Naive thymus-derived CD4-positive, alpha-beta T cell (primary cell): ENCODE measurements around the gene DYNC2I2. TPM values are rescaled to one million over a fixed set of nuclear protein-coding genes. Genes with fewer than 3 reads are reported as not detected.

Experiments used
- ATAC-seq: fragments of 150-1000 bp; cut with Tn5 transposase; 2 replicates; pipeline ENCODE4 v1.10.0; 2021; ENCODE audit warnings: mild to moderate bottlenecking, moderate library complexity
- CTCF ChIA-PET: fragments of 350-600 bp; sonication (Branson Sonifier 250); formaldehyde crosslinking; loops from one replicate; lab custom pipeline; 2021; ENCODE audit warnings: antibody characterized with exemption; lab: Charles Lee
- POLR2A ChIA-PET: fragments of 350-600 bp; sonication (Branson Sonifier 250); formaldehyde crosslinking; loops from one replicate; lab custom pipeline; 2021; ENCODE audit warnings: antibody characterized with exemption, inconsistent platforms; lab: Charles Lee
- DNase-seq, 9 donors: peaks; one replicate each; pipeline versions ENCODE4 v3.0.0 to v3.0.0-alpha.2; 2020 to 2022; ENCODE audit warnings: mixed read lengths in 1 of 9
- H3K27ac ChIP-seq: one replicate; pipeline ENCODE4 v1.7.0; 2013; ENCODE audit warnings: mild to moderate bottlenecking, low read depth, low read length, moderate library complexity
- H3K27me3 ChIP-seq, 2 donors: one replicate each; pipeline ENCODE4 v1.7.0; 2013; ENCODE audit warnings: low read length in 2 of 2, mild to moderate bottlenecking in 2 of 2, moderate library complexity in 2 of 2; ENCODE audit not compliant: control insufficient read depth in 2 of 2, insufficient read depth in 2 of 2
- H3K36me3 ChIP-seq, 3 experiments: 1 replicate in 2 of 3; 2 replicates in 1 of 3; pipeline ENCODE4 v1.7.0; 2013; ENCODE audit warnings: low read length in 3 of 3, mild to moderate bottlenecking in 3 of 3, moderate library complexity in 1 of 3; ENCODE audit not compliant: insufficient read depth in 3 of 3, control insufficient read depth in 2 of 3
- H3K4me1 ChIP-seq, 2 donors: one replicate each; pipeline ENCODE4 v1.7.0; 2013; ENCODE audit warnings: low read length in 2 of 2, mild to moderate bottlenecking in 2 of 2, moderate library complexity in 1 of 2; ENCODE audit not compliant: control insufficient read depth in 2 of 2, insufficient read depth in 2 of 2
- H3K4me3 ChIP-seq: 2 replicates; pipeline ENCODE4 v1.7.0; 2013; ENCODE audit warnings: mild to moderate bottlenecking, low read length
- H3K9me3 ChIP-seq, 3 experiments: 1 replicate in 2 of 3; 2 replicates in 1 of 3; pipeline ENCODE4 v1.7.0; 2013; ENCODE audit warnings: low read length in 3 of 3; ENCODE audit not compliant: control insufficient read depth in 2 of 3
- H3K27ac Mint-ChIP-seq, 9 donors: one replicate each; pipeline ENCODE4 v1.8.0; 2020 to 2022; ENCODE audit warnings: mixed read lengths in 9 of 9, mild to moderate bottlenecking in 8 of 9, moderate library complexity in 5 of 9, inconsistent platforms in 2 of 9
- H3K27me3 Mint-ChIP-seq, 5 donors: one replicate each; pipeline ENCODE4 v1.8.0; 2021 to 2022; ENCODE audit warnings: mixed read lengths in 5 of 5, mild to moderate bottlenecking in 1 of 5
- H3K36me3 Mint-ChIP-seq, 5 donors: one replicate each; pipeline ENCODE4 v1.8.0; 2020 to 2022; ENCODE audit warnings: mixed read lengths in 5 of 5, mild to moderate bottlenecking in 3 of 5, inconsistent platforms in 1 of 5
- H3K4me1 Mint-ChIP-seq, 7 donors: one replicate each; pipeline ENCODE4 v1.8.0; 2020 to 2022; ENCODE audit warnings: mixed read lengths in 7 of 7, mild to moderate bottlenecking in 3 of 7, inconsistent platforms in 1 of 7
- H3K4me3 Mint-ChIP-seq, 10 donors: one replicate each; pipeline ENCODE4 v1.8.0; 2020 to 2022; ENCODE audit warnings: mild to moderate bottlenecking in 10 of 10, mixed read lengths in 10 of 10, moderate library complexity in 6 of 10, inconsistent platforms in 2 of 10
- H3K9me3 Mint-ChIP-seq, 11 donors: one replicate each; pipeline ENCODE4 v1.8.0; 2020 to 2022; ENCODE audit warnings: mixed read lengths in 11 of 11, mild to moderate bottlenecking in 4 of 11, inconsistent platforms in 1 of 11, moderate library complexity in 1 of 11
- intact Hi-C, 2 donors: fragments of 100-400 bp; cut with micrococcal nuclease; formaldehyde crosslinking; loops; one replicate each; pipeline ENCODE4 v1.15.1; 2023
- polyA plus RNA-seq, 2 donors: library from polyadenylated mRNA; unstranded; fragments of 300-500 nt; fragmentation: Illumina TruSeq; gene quantifications; one replicate each; pipeline ENCODE4 v1.2.3, GENCODE V29; 2021
- total RNA-seq, 6 experiments: library from RNA in 5 of 6; stranded (reverse) in 5 of 6; gene quantifications; 1 replicate in 5 of 6; 2 replicates in 1 of 6; pipeline ENCODE4 v1.2.3 and lab custom pipeline; 2021 to 2026

The DYNC2I2 gene
- total and polyA plus RNA-seq, 7 experiments from 2014 or later: 1.4 to 41.7 (median 3.7) TPM

DNA sequence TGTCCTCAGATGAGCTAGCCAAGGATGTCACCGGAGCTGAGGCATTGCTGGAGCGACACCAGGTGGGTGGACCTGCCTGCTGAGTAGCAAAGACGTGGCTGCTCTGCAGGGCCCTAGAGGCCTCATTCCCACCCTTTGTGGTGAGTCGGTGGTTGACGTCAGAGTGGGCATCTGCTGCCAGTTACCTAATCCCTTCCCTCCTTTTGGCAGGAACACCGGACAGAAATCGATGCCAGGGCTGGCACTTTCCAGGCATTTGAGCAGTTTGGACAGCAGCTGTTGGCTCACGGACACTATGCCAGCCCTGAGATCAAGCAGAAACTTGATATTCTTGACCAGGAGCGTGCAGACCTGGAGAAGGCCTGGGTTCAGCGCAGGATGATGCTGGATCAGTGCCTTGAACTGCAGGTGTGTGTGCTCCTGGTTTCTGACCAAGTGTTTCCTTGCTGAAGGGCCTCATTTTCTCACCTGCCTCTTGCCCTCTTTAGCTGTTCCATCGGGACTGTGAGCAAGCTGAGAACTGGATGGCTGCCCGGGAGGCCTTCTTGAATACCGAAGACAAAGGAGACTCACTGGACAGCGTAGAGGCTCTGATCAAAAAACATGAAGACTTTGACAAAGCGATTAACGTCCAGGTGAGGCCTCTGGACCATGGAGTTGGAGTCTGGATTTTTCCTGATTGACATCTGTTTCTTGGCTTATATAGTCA lies 48.9 kb downstream of the DYNC2I2 start:
- Mint-ChIP-seq H3K4me3 (no peak overlapping the region), H3K4me1 (no peaks in the 10 kb centered on the region), H3K36me3 (peaks cover 29 to 66% (median 36%) of the 10 kb centered on the region in 5 donors), H3K27ac (peak overlapping the region in 1 of 9 donors; percentile 18), H3K27me3 (no peaks in the 10 kb centered on the region), H3K9me3 (no peaks in the 10 kb centered on the region)
- POLR2A ChIA-PET: no interaction called here
- H3K36me3 ChIP-seq: peaks cover 54 to 95% (median 68%) of the 10 kb centered on the region in 3 experiments
- ATAC-seq (no peak), DNase-seq (no peak)
- H3K27ac ChIP-seq: no peak overlapping the region
- H3K4me3 ChIP-seq: no peak overlapping the region
- H3K27me3 ChIP-seq: no peaks in the 10 kb centered on the region
- H3K4me1 ChIP-seq: no peaks in the 10 kb centered on the region
- intact Hi-C loops: no loop called here
- CTCF ChIA-PET: no interaction called here
- no peaks in the 10 kb centered on the region for H3K9me3 ChIP-seq

DNA sequence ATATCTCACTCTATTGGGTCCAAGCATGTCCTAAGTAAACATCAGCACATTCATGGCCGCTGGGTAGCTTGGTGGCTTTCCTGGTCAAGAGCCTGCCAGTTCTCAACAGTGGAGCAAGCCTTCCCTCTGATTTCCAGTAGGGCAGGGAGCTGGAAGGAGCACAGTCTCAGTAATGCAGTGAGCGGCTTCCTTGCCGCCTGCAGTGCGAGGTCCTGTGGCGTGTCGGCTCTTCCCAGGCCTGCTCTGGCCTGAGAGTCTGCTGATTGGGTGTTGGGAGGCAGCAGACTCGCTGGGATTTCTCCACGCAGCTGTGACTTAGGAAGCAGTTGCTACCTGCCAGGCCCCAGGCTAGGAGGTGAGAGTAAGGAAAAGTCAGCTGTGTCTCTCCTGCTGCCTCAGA lies 53.0 kb downstream of the DYNC2I2 start:
- ChIA-PET CTCF (interaction anchor here (0.6 kb wide), 1 partner anchor 97 kb away, joined by 3 read pairs; no protein-coding TSS in a partner anchor), POLR2A (interaction anchor here (1.2 kb wide), 2 partner anchors 11 to 47 kb away, joined by 3 to 4 read pairs; no protein-coding TSS in a partner anchor)
- no peak overlapping the region for H3K4me3 ChIP-seq
- H3K27me3 ChIP-seq: no peaks in the 10 kb centered on the region
- Mint-ChIP-seq H3K36me3 (peaks cover 15 to 52% (median 27%) of the 10 kb centered on the region in 5 donors), H3K4me3 (no peak overlapping the region), H3K9me3 (no peaks in the 10 kb centered on the region), H3K27me3 (no peaks in the 10 kb centered on the region), H3K4me1 (peaks cover 0 to 7% (median 0%) of the 10 kb centered on the region in 7 donors), H3K27ac (peak overlapping the region in 3 of 9 donors; percentile 11 to 72 (median 23))
- no peak overlapping the region for H3K27ac ChIP-seq
- DNase-seq: no peak
- intact Hi-C loops: no loop called here
- ATAC-seq: no peak
- peaks cover 37 to 86% (median 38%) of the 10 kb centered on the region in 3 experiments for H3K36me3 ChIP-seq
- no peaks in the 10 kb centered on the region for H3K4me1 ChIP-seq
- no peaks in the 10 kb centered on the region for H3K9me3 ChIP-seq

DNA sequence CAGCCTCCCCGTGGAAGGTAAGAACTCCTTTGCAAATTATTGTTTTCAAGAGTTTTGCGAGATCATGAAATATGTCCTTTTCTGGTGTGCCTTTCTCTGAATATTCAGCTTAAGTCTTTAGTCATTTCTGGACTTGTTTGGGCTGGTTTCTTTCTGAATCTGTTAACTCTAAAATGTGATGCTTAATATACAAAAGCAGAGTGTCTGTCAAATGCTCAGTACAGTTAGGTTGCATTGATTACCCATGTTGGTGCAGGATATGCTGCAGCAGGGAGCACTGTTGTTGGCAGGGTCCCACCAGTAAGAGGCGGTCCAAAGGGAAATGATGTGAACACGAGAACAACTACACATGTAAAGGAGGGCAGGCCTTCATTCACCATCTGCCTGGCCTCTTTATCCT lies 56.5 kb downstream of the DYNC2I2 start:
- Mint-ChIP-seq H3K9me3 (no peaks in the 10 kb centered on the region), H3K27me3 (no peaks in the 10 kb centered on the region), H3K4me1 (peaks cover 0 to 7% (median 0%) of the 10 kb centered on the region in 7 donors), H3K27ac (peak overlapping the region in 1 of 9 donors; percentile 66), H3K36me3 (peaks cover 16 to 44% (median 21%) of the 10 kb centered on the region in 5 donors), H3K4me3 (no peak overlapping the region)
- intact Hi-C loops: no loop called here
- ChIA-PET POLR2A (no interaction called here), CTCF (no interaction called here)
- Histone ChIP-seq H3K27me3 (no peaks in the 10 kb centered on the region), H3K27ac (no peak overlapping the region), H3K36me3 (peaks cover 28 to 88% (median 29%) of the 10 kb centered on the region in 3 experiments), H3K4me1 (no peaks in the 10 kb centered on the region), H3K9me3 (no peaks in the 10 kb centered on the region), H3K4me3 (no peak overlapping the region)
- DNase-seq: no peak
- no peak for ATAC-seq

DNA sequence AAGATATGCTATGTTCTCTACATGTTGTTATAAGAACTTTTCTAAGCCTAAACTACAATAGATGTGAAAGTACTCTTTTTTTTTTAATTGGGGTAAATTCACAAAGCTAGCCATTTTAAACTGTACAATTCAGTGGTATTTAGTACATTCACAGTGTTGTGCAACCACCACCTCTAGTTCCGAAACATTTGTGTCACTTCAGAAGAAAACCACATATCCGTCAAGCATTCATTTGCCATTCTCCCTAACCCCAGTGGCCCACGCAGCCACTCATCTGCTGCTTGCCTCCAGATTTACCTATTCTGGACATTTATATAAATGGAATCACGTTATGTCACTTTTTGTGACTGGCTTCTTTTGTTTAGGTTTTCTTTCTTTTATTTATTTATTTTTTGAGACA lies 61.2 kb downstream of the DYNC2I2 start:
- no peak overlapping the region for H3K27ac Mint-ChIP-seq
- no peaks in the 10 kb centered on the region for H3K4me1 ChIP-seq
- ATAC-seq: no peak
- H3K36me3 ChIP-seq: peaks cover 29 to 98% (median 49%) of the 10 kb centered on the region in 3 experiments
- POLR2A ChIA-PET: no interaction called here
- no peaks in the 10 kb centered on the region for H3K27me3 ChIP-seq
- no peaks in the 10 kb centered on the region for H3K9me3 ChIP-seq
- H3K9me3 Mint-ChIP-seq: peaks cover 0 to 1% (median 0%) of the 10 kb centered on the region in 11 donors
- CTCF ChIA-PET: interaction anchor here (0.7 kb wide), 1 partner anchor 107 kb away, joined by 3 read pairs; no protein-coding TSS in a partner anchor
- H3K27me3 Mint-ChIP-seq: no peaks in the 10 kb centered on the region
- no peak overlapping the region for H3K4me3 Mint-ChIP-seq
- no peak overlapping the region for H3K4me3 ChIP-seq
- intact Hi-C loops: no loop called here
- no peaks in the 10 kb centered on the region for H3K4me1 Mint-ChIP-seq
- no peak for DNase-seq
- no peak overlapping the region for H3K27ac ChIP-seq
- H3K36me3 Mint-ChIP-seq: peaks cover 3 to 48% (median 24%) of the 10 kb centered on the region in 5 donors

DNA sequence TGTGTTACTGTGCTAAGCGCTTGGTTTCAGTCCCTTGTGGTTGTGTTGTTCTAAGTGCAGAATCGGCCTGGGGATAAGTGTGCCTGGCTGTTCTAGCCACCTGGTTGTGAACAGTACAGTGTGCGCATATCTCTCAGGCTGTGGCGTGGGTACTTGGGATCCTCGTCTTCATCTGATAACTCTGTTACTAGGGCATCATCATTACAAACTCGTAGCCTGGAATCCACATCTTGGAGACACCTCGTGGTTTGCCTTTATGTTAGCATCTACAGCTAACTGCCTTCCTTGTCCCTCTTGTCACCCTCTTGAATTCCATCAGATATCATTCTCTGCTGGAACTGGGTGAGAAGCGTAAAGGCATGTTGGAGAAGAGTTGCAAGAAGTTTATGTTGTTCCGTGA lies 62.8 kb downstream of the DYNC2I2 start:
- ChIA-PET CTCF (no interaction called here), POLR2A (interaction anchor here (0.6 kb wide), 1 partner anchor 34 kb away, joined by 5 read pairs; no protein-coding TSS in a partner anchor)
- Mint-ChIP-seq H3K4me3 (no peak overlapping the region), H3K27ac (peak overlapping the region in 4 of 9 donors; percentile 30 to 70 (median 52)), H3K9me3 (peaks cover 0 to 1% (median 0%) of the 10 kb centered on the region in 11 donors), H3K36me3 (peaks cover 3 to 44% (median 24%) of the 10 kb centered on the region in 5 donors), H3K27me3 (no peaks in the 10 kb centered on the region), H3K4me1 (peaks cover 0 to under 1% (median 0%) of the 10 kb centered on the region in 7 donors)
- Histone ChIP-seq H3K9me3 (no peaks in the 10 kb centered on the region), H3K36me3 (peaks cover 27 to 93% (median 43%) of the 10 kb centered on the region in 3 experiments), H3K4me3 (no peak overlapping the region), H3K27me3 (no peaks in the 10 kb centered on the region), H3K4me1 (no peaks in the 10 kb centered on the region), H3K27ac (no peak overlapping the region)
- intact Hi-C loops: no loop called here
- DNase-seq: no peak
- ATAC-seq: no peak

DNA sequence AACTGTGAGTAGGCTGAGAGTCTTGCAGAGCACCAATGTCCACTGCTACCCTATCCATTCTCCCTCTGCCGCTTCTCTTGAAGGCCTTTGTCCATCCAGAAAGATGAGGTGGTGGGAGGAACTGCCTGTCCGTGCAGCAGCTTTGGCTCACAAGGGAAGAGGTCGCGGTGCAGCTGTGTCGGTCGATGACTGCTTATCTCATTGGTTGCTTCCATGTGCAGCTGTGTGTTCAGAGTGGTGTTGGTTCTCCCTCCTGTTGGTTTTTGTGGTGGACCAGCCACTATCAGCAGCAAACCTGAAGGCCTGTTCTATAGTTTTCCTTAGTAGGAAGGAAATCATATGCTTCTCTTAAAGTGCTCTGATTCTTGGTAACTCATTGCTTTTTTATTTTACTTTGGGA lies 63.6 kb downstream of the DYNC2I2 start:
- peaks cover 24 to 91% (median 40%) of the 10 kb centered on the region in 3 experiments for H3K36me3 ChIP-seq
- no peaks in the 10 kb centered on the region for H3K9me3 ChIP-seq
- no peaks in the 10 kb centered on the region for H3K27me3 ChIP-seq
- no peak overlapping the region for H3K4me3 ChIP-seq
- ATAC-seq (no peak), DNase-seq (no peak)
- POLR2A ChIA-PET: no interaction called here
- H3K27ac Mint-ChIP-seq: peak overlapping the region in 2 of 9 donors; percentile 14 to 32
- no peaks in the 10 kb centered on the region for H3K27me3 Mint-ChIP-seq
- intact Hi-C loops: no loop called here
- no peaks in the 10 kb centered on the region for H3K4me1 ChIP-seq
- CTCF ChIA-PET: no interaction called here
- H3K27ac ChIP-seq: no peak overlapping the region
- H3K4me3 Mint-ChIP-seq: no peak overlapping the region
- H3K9me3 Mint-ChIP-seq: peaks cover 0 to 1% (median 0%) of the 10 kb centered on the region in 11 donors
- peaks cover 0 to 5% (median 0%) of the 10 kb centered on the region in 7 donors for H3K4me1 Mint-ChIP-seq
- peaks cover 0 to 42% (median 25%) of the 10 kb centered on the region in 5 donors for H3K36me3 Mint-ChIP-seq
